PC-3 (cell line): ENCODE measurements around the gene CDKN2AIP. TPM values are rescaled to one million over a fixed set of nuclear protein-coding genes. Genes with fewer than 3 reads are reported as not detected.

Experiments
- ATAC-seq: fragments of 200-7000 bp; cut with Tn5 transposase; 2 replicates; pipeline ENCODE4 v1.9.1; 2020; ENCODE audit warnings: mild to moderate bottlenecking, moderate library complexity
- BruUV-seq: library from RNA; stranded (reverse); fragments of 400-500 nt; replicated peaks from 2 replicates; lab custom pipeline; 2021; lab: Mats Ljungman, UMichigan
- CTCF ChIA-PET: fragments of 300-600 bp; sonication (Branson Sonifier 250); formaldehyde crosslinking; loops from one replicate; lab custom pipeline; 2022; ENCODE audit warnings: antibody characterized with exemption; lab: Charles Lee
- POLR2A ChIA-PET: fragments of 300-600 bp; sonication (Branson Sonifier 250); formaldehyde crosslinking; loops from one replicate; lab custom pipeline; 2022; ENCODE audit warnings: antibody characterized with exemption; ENCODE audit not compliant: unreplicated experiment; lab: Charles Lee
- DNase-seq: peaks from one replicate; pipeline ENCODE4 v3.0.0-alpha.2; 2015
- H2AFZ ChIP-seq: fragments of 300-600 bp; sonication (generic); 2 replicates; pipeline ENCODE4 v1.6.0; 2016; ENCODE audit warnings: antibody characterized with exemption, low read length
- H3F3A ChIP-seq: fragments of 300-600 bp; sonication (generic); one replicate; pipeline ENCODE4 v1.6.0; 2017; ENCODE audit warnings: antibody characterized with exemption, low read length, control low read depth, mild to moderate bottlenecking; ENCODE audit not compliant: unreplicated experiment
- H3K27ac ChIP-seq: fragments of 300-600 bp; sonication (generic); 2 replicates; pipeline ENCODE4 v1.5.1; 2016; ENCODE audit warnings: mild to moderate bottlenecking, low read length
- H3K27me3 ChIP-seq: fragments of 300-600 bp; sonication (generic); 2 replicates; pipeline ENCODE4 v1.6.1; 2016; ENCODE audit warnings: low read length, mixed read lengths
- H3K36me3 ChIP-seq: fragments of 300-600 bp; sonication (generic); 2 replicates; pipeline ENCODE4 v1.6.1; 2016; ENCODE audit warnings: low read depth, mixed run types, low read length, mixed read lengths
- H3K4me1 ChIP-seq: fragments of 300-600 bp; sonication (generic); 2 replicates; pipeline ENCODE4 v1.5.1; 2016; ENCODE audit warnings: low read length; ENCODE audit not compliant: insufficient read depth
- H3K4me2 ChIP-seq: fragments of 300-600 bp; sonication (generic); 2 replicates; pipeline ENCODE4 v1.6.0; 2016; ENCODE audit warnings: low read length
- H3K4me3 ChIP-seq: fragments of 300-600 bp; sonication (generic); 2 replicates; pipeline ENCODE4 v1.5.1; 2016; ENCODE audit warnings: mild to moderate bottlenecking, low read length, mixed read lengths
- H3K79me2 ChIP-seq: fragments of 300-600 bp; sonication (generic); 2 replicates; pipeline ENCODE4 v1.6.1; 2017; ENCODE audit warnings: low read length, mixed read lengths
- H3K9ac ChIP-seq: fragments of 300-600 bp; sonication (generic); 2 replicates; pipeline ENCODE4 v1.6.0; 2016; ENCODE audit warnings: mild to moderate bottlenecking, low read length
- H3K9me2 ChIP-seq: fragments of 300-600 bp; sonication (generic); replicated peaks from 2 replicates; pipeline ENCODE4 v1.6.1; 2016; ENCODE audit warnings: mixed run types, low read length, mixed read lengths
- H3K9me3 ChIP-seq: fragments of 300-600 bp; sonication (generic); 2 replicates; pipeline ENCODE4 v1.6.1; 2016; ENCODE audit warnings: low read length, mixed read lengths
- H4K20me1 ChIP-seq: fragments of 300-600 bp; sonication (generic); 2 replicates; pipeline ENCODE4 v1.6.1; 2016; ENCODE audit warnings: low read length, mixed read lengths
- EZH2 ChIP-seq: fragments of 300-600 bp; sonication (generic); IDR thresholded peaks from one replicate; pipeline ENCODE4 v1.6.1; 2017; ENCODE audit warnings: antibody characterized with exemption, mild to moderate bottlenecking, low read length; ENCODE audit not compliant: unreplicated experiment
- EZH2phosphoT487 ChIP-seq: fragments of 300-600 bp; sonication (generic); IDR thresholded peaks from 2 replicates; pipeline ENCODE4 v1.6.1; 2018; ENCODE audit warnings: mild to moderate bottlenecking, antibody characterized with exemption, low read length, borderline replicate concordance
- intact Hi-C: fragments of 100-400 bp; cut with micrococcal nuclease; formaldehyde crosslinking; loops from 2 replicates; pipeline ENCODE4 v1.9.0; 2023
- total RNA-seq: library from RNA; depleted of rRNA; stranded (reverse); fragments of >200 nt; gene quantifications from 2 replicates; pipeline ENCODE4 v1.2.3, GENCODE V29; 2014; rRNA removed

The CDKN2AIP gene
- total RNA-seq, 1 experiment from 2014 or later, result 31.5 TPM

- no peak for TF ChIP-seq EZH2
- no peak for TF ChIP-seq EZH2phosphoT487
- POLR2A ChIA-PET, result no interaction called here
- Histone ChIP-seq H3K27me3 (no peaks in the 10 kb centered on the region), H3K36me3 (no peaks in the 10 kb centered on the region), H3K4me1 (peaks cover 24% of the 10 kb centered on the region), H2AFZ (no peak overlapping the region), H3K9ac (no peak overlapping the region), H3K4me3 (no peak overlapping the region), H3K27ac (no peak overlapping the region), H3K9me2 (no peaks in the 10 kb centered on the region), H3F3A (peaks cover 13% of the 10 kb centered on the region), H3K9me3 (no peaks in the 10 kb centered on the region), H3K79me2 (no peaks in the 10 kb centered on the region), H3K4me2 (no peak overlapping the region), H4K20me1 (no peaks in the 10 kb centered on the region)
- no TSS peak for BruUV-seq
- DNase-seq, result no peak
- intact Hi-C loops, result no loop called here
- CTCF ChIA-PET, result no interaction called here
- ATAC-seq, result no peak
These were observed 50.7 kb downstream of the CDKN2AIP start for GRCh38 chr4:183495184-183495583.

Other genes starting within 250 kb of the CDKN2AIP start
- not detected in 2 replicates for gene CLDN22, start 124.4 kb upstream of the CDKN2AIP start, total RNA-seq
- not detected in 2 replicates for gene CLDN24, start 122.2 kb upstream of the CDKN2AIP start, total RNA-seq
- gene ING2, start 60.4 kb downstream of the CDKN2AIP start, total RNA-seq, result 12.4 and 17.3 TPM in 2 replicates
- gene RWDD4, start 214.5 kb downstream of the CDKN2AIP start, total RNA-seq, result 22.6 and 29.6 TPM in 2 replicates
- 19.7 and 20.0 TPM in 2 replicates for gene TRAPPC11, start 214.7 kb downstream of the CDKN2AIP start, total RNA-seq